ENCODE results near the gene ETS1. TPM values are rescaled to one million over a fixed set of nuclear protein-coding genes. Genes with fewer than 3 reads are reported as not detected.

The ETS1 gene
- total and polyA plus RNA-seq, 2 experiments from 2014 or later: 25.6 to 52.6 TPM

DNA sequence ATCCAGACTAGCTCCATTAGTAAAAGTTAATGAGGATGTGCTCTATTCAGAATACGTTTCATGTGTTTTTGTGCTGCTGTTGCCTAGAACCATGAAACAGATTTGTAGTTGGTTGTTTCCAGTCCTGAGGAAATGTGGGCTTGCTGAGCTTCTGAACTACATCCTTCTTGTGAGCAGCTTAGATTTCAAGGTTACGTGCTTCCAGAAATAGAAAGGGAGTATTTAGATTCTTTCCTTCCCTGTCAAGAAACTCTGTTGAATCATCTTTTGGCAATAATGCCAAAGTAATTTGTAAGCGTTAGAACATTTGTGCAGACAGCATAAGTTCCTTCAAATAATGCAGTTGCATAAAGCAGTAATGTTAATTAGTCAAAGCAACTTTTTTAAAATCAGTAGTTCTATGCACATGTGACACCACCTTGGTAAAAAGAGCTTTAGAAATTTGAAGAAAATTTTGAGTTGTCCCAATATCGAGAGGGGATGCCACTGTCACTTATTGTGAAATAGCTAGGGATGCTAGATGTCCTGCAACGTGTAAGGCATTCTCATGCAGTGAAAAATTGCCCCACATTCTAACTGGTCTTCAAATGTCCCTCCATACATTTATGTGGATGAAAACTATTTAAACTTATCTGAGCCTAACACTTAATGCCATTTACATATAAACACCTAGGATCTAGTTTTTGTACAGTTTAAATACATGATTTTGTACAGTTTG is 169.6 kb downstream of the ETS1 start:
- no peak overlapping the region for H2AFZ ChIP-seq

More for the DNA sequence above, 169.6 kb downstream of the ETS1 start:
- Mint-ChIP-seq H3K4me1 (no peaks in the 10 kb centered on the region), H3K27me3 (ENCODE audit: insufficient read depth, low read depth, poor library complexity) (no peaks in the 10 kb centered on the region), H3K27ac (no peak overlapping the region), H3K36me3 (ENCODE audit: low read depth) (no peaks in the 10 kb centered on the region), H3K9me3 (no peaks in the 10 kb centered on the region), H3K4me3 (no peak overlapping the region)
- H3K79me2 ChIP-seq (replicated peaks; ENCODE audit: insufficient read depth): no peaks in the 10 kb centered on the region
- H4K20me1 ChIP-seq (replicated peaks; ENCODE audit: insufficient read depth): no peaks in the 10 kb centered on the region
- ATAC-seq: no peak
- no peak overlapping the region for H3K4me3 ChIP-seq
- no peaks in the 10 kb centered on the region for H3K27me3 ChIP-seq (ENCODE audit: insufficient read depth)
- H3K27ac ChIP-seq (ENCODE audit: low read depth): no peak overlapping the region
- DNase-seq (ENCODE audit: low spot score): no peak
- TF ChIP-seq CTCF (conservative IDR thresholded peaks at IDR 0.05; ENCODE audit: low read depth in 2 of 2) (no peak), ZNF462 (CRISPR knock-in tag; IDR thresholded peaks at IDR 0.05) (no peak), CREB1 (CRISPR knock-in tag; IDR thresholded peaks at IDR 0.05; ENCODE audit: low read depth) (no peak), ZNF114 (CRISPR knock-in tag; IDR thresholded peaks at IDR 0.05) (no peak), STAT1 (IDR thresholded peaks at IDR 0.05; ENCODE audit: unreplicated experiment) (no peak), EZH2 (IDR thresholded peaks at IDR 0.05; ENCODE audit: low read depth, unreplicated experiment) (no peak)
- H3K4me2 ChIP-seq: no peak overlapping the region
- no peaks in the 10 kb centered on the region for H3K9me2 ChIP-seq (ENCODE audit: insufficient read depth)
- no peaks in the 10 kb centered on the region for H3F3A ChIP-seq (replicated peaks; ENCODE audit: low read depth)
- no peaks in the 10 kb centered on the region for H3K36me3 ChIP-seq (ENCODE audit: insufficient read depth)
- H3K4me1 ChIP-seq (ENCODE audit: insufficient read depth): no peaks in the 10 kb centered on the region
